HG03354 (cell line): ENCODE results near the gene PALD1.

Experiments
- ATAC-seq: cut with Tn5 transposase; IDR thresholded peaks from one replicate; pipeline ENCODE4 v1.9.1; 2021; ENCODE audit warnings: mild to moderate bottlenecking; ENCODE audit not compliant: unreplicated experiment, poor library complexity, severe bottlenecking

Gene PALD1

GRCh38 chr10:70478191-70479164 is at the start of gene PALD1:
PALD1 (plus strand) TSS chr10:70478767; CDS start chr10:70525952, 47,185 bp downstream.
- no peak for ATAC-seq

- ATAC-seq: no peak
Observed at GRCh38 chr10:70430493-70431445, 47.8 kb upstream of the PALD1 start.

- ATAC-seq: no peak
Observed at GRCh38 chr10:70432101-70432500, 46.5 kb upstream of the PALD1 start.

GRCh38 chr10:70432561-70433263 is 45.9 kb upstream of the PALD1 start:
- no peak for ATAC-seq

GRCh38 chr10:70433581-70434280 is 44.8 kb upstream of the PALD1 start:
- ATAC-seq: no peak

- no peak for ATAC-seq
Observed at GRCh38 chr10:70435241-70436085, 43.1 kb upstream of the PALD1 start.

- no peak for ATAC-seq
Observed at GRCh38 chr10:70437721-70438120, 40.8 kb upstream of the PALD1 start.

GRCh38 chr10:70440296-70441160 is 38.0 kb upstream of the PALD1 start:
- ATAC-seq: no peak

- ATAC-seq: no peak
Observed at GRCh38 chr10:70441161-70441894, 37.2 kb upstream of the PALD1 start, which contains the start of gene NODAL. NODAL (minus strand) TSS chr10:70441681; CDS start chr10:70441667, 14 bp downstream.

- ATAC-seq: no peak
Observed at GRCh38 chr10:70441895-70442309, 36.7 kb upstream of the PALD1 start.

GRCh38 chr10:70442332-70442988 is 36.1 kb upstream of the PALD1 start:
- no peak for ATAC-seq

- ATAC-seq: no peak
Observed at GRCh38 chr10:70444744-70445143, 33.8 kb upstream of the PALD1 start.

GRCh38 chr10:70445718-70446657 is 32.6 kb upstream of the PALD1 start:
- no peak for ATAC-seq

- no peak for ATAC-seq
Observed at GRCh38 chr10:70448236-70448635, 30.3 kb upstream of the PALD1 start.

- no peak for ATAC-seq
Observed at GRCh38 chr10:70455213-70455630, 23.3 kb upstream of the PALD1 start.
